IMR-90 (cell line): Measurements from ENCODE around the gene ZDHHC1. TPM values are rescaled to one million over a fixed set of nuclear protein-coding genes. Genes with fewer than 3 reads are reported as not detected.

ENCODE experiments used
- ATAC-seq: fragments of 200-7000 bp; cut with Tn5 transposase; 2 replicates; pipeline ENCODE4 v1.9.1; 2020; ENCODE audit warnings: low read depth, mild to moderate bottlenecking, moderate library complexity
- BruUV-seq: library from RNA; stranded (reverse); fragments of 400-500 nt; replicated peaks from 2 replicates; lab custom pipeline; 2021; lab: Mats Ljungman, UMichigan
- CTCF ChIA-PET: fragments of 300-600 bp; formaldehyde crosslinking; extraction: SDS; loops from one replicate; lab custom pipeline; 2021; ENCODE audit warnings: antibody characterized with exemption; lab: Yijun Ruan, JAX
- POLR2A ChIA-PET: fragments of 300-600 bp; sonication (Branson Sonifier 250); formaldehyde crosslinking; loops from one replicate; lab custom pipeline; 2022; ENCODE audit warnings: antibody characterized with exemption; ENCODE audit not compliant: unreplicated experiment; lab: Charles Lee
- DNase-seq: peaks from one replicate; pipeline ENCODE4 v3.0.0; 2013
- H2AFZ ChIP-seq: replicated peaks from 2 replicates; pipeline ENCODE3; 2013; ENCODE audit warnings: low read length, mild to moderate bottlenecking; ENCODE audit not compliant: poor library complexity
- H2AK5ac ChIP-seq: 2 replicates; pipeline ENCODE4 v1.6.1; 2013; ENCODE audit warnings: low read depth, low read length, inconsistent platforms
- H2AK9ac ChIP-seq: replicated peaks from 2 replicates; pipeline ENCODE3; 2013; ENCODE audit warnings: mild to moderate bottlenecking, low read depth, low read length, moderate library complexity; ENCODE audit not compliant: poor library complexity
- H2BK120ac ChIP-seq: 2 replicates; pipeline ENCODE4 v1.6.1; 2013; ENCODE audit warnings: low read depth, low read length, inconsistent platforms
- H2BK15ac ChIP-seq: 3 replicates; pipeline ENCODE4 v1.6.1; 2013; ENCODE audit warnings: low read depth, low read length, inconsistent platforms
- H2BK20ac ChIP-seq: 2 replicates; pipeline ENCODE4 v1.6.1; 2013; ENCODE audit warnings: low read depth, mild to moderate bottlenecking, inconsistent platforms, low read length, moderate library complexity
- H2BK5ac ChIP-seq: 2 replicates; pipeline ENCODE4 v1.6.1; 2013; ENCODE audit warnings: mild to moderate bottlenecking, low read depth, low read length, inconsistent platforms; ENCODE audit not compliant: poor library complexity, severe bottlenecking
- H3K14ac ChIP-seq: replicated peaks from 2 replicates; pipeline ENCODE4 v1.6.1; 2013; ENCODE audit warnings: low read depth, low read length, inconsistent platforms
- H3K18ac ChIP-seq: 2 replicates; pipeline ENCODE4 v1.6.1; 2013; ENCODE audit warnings: low read depth, low read length, control low read depth
- H3K23ac ChIP-seq: 2 replicates; pipeline ENCODE4 v1.6.1; 2013; ENCODE audit warnings: low read depth, low read length, inconsistent platforms
- H3K27ac ChIP-seq: 2 replicates; pipeline ENCODE4 v1.5.1; 2013; ENCODE audit warnings: mild to moderate bottlenecking, control low read depth, low read length; ENCODE audit not compliant: insufficient read depth
- H3K27me3 ChIP-seq: 2 replicates; pipeline ENCODE4 v1.6.1; 2013; ENCODE audit warnings: low read length; ENCODE audit not compliant: control insufficient read depth, insufficient read depth
- H3K36me3 ChIP-seq: 2 replicates; pipeline ENCODE4 v1.6.1; 2013; ENCODE audit warnings: low read length, mixed read lengths; ENCODE audit not compliant: control insufficient read depth, insufficient read depth
- H3K4ac ChIP-seq: 2 replicates; pipeline ENCODE4 v1.6.1; 2013; ENCODE audit warnings: low read depth, low read length, inconsistent platforms
- H3K4me1 ChIP-seq: 2 replicates; pipeline ENCODE4 v1.6.1; 2013; ENCODE audit warnings: low read length, mixed read lengths; ENCODE audit not compliant: control insufficient read depth, insufficient read depth
- H3K4me2 ChIP-seq: 2 replicates; pipeline ENCODE4 v1.6.1; 2013; ENCODE audit warnings: low read depth, mild to moderate bottlenecking, control low read depth, low read length, moderate library complexity
- H3K4me3 ChIP-seq: 2 replicates; pipeline ENCODE4 v1.5.1; 2013; ENCODE audit warnings: low read depth, mild to moderate bottlenecking, control low read depth, low read length, moderate library complexity; ENCODE audit not compliant: insufficient read depth
- H3K56ac ChIP-seq: 2 replicates; pipeline ENCODE4 v1.6.1; 2013; ENCODE audit warnings: low read length, inconsistent platforms; ENCODE audit not compliant: insufficient read depth; ENCODE audit errors: extremely low read depth
- H3K79me1 ChIP-seq, 2 experiments: 2 replicates each; pipeline ENCODE4 v1.6.1; 2013; ENCODE audit warnings: low read length in 2 of 2, inconsistent platforms in 1 of 2, low read depth in 1 of 2
- H3K9ac ChIP-seq: 2 replicates; pipeline ENCODE4 v1.6.1; 2013; ENCODE audit warnings: low read depth, low read length, control low read depth
- H3K9me1 ChIP-seq: 2 replicates; pipeline ENCODE4 v1.6.1; 2013; ENCODE audit warnings: low read length, inconsistent platforms; ENCODE audit not compliant: insufficient read depth
- H3K9me3 ChIP-seq: 2 replicates; pipeline ENCODE4 v1.6.1; 2013; ENCODE audit warnings: low read length; ENCODE audit not compliant: control insufficient read depth, insufficient read depth
- H4K20me1 ChIP-seq: 2 replicates; pipeline ENCODE4 v1.6.1; 2013; ENCODE audit warnings: low read length, inconsistent platforms; ENCODE audit not compliant: insufficient read depth
- H4K5ac ChIP-seq: 2 replicates; pipeline ENCODE4 v1.6.1; 2013; ENCODE audit warnings: mild to moderate bottlenecking, low read depth, low read length, control low read depth
- H4K8ac ChIP-seq, 2 experiments: 2 replicates each; pipeline ENCODE4 v1.6.1; 2013; ENCODE audit warnings: low read depth in 2 of 2, low read length in 2 of 2, control low read depth in 1 of 2, inconsistent platforms in 1 of 2
- H4K91ac ChIP-seq: 2 replicates; pipeline ENCODE4 v1.6.1; 2013; ENCODE audit warnings: low read depth, low read length, inconsistent platforms; ENCODE audit not compliant: insufficient read depth
- CHD1 ChIP-seq: IDR thresholded peaks from 2 replicates; pipeline ENCODE4 v1.6.1; 2012; ENCODE audit warnings: low read depth, low read length, improper control_type of control experiment
- RAD21 ChIP-seq: IDR thresholded peaks from 2 replicates; pipeline ENCODE4 v1.6.1; 2012; ENCODE audit warnings: low read length, improper control_type of control experiment
- USF2 ChIP-seq: fragments of 150-350 bp; IDR thresholded peaks from 2 replicates; pipeline ENCODE4 v1.6.1; 2017; ENCODE audit warnings: mild to moderate bottlenecking, antibody characterized with exemption, low read length, low read depth
- WGBS, 2 experiments: methylation state at CpG; one replicate each; pipeline versions ENCODE4 v1.1.5 to v1.1.7; 2013; ENCODE audit warnings: missing lambda C conversion rate in 2 of 2; ENCODE audit not compliant: insufficient read length in 1 of 2; ENCODE audit errors: extremely low coverage in 2 of 2; 5-methylcytosine and 5-hydroxymethylcytosine counted together
- dilution Hi-C: fragments of 300-500 bp; cut with HindIII; formaldehyde crosslinking; loops from one replicate; pipeline ENCODE4 v1.14.3; 2018; ENCODE audit warnings: low sequenced_read_pairs; ENCODE audit not compliant: unreplicated experiment
- in situ Hi-C: fragments of 300-500 bp; cut with MboI; formaldehyde crosslinking; loops from 3 replicates; pipeline ENCODE4 v1.14.3; 2019; ENCODE audit warnings: low sequenced_read_pairs, inconsistent platforms, mixed read lengths
- intact Hi-C: fragments of 100-400 bp; cut with micrococcal nuclease; formaldehyde crosslinking; loops from 2 replicates; pipeline ENCODE4 v1.10.0; 2022
- polyA plus RNA-seq, 3 experiments: library from polyadenylated mRNA; depleted of rRNA; stranded (reverse); fragments of >200 nt; gene quantifications; 2 replicates each; pipeline ENCODE4 v1.2.3, GENCODE V29; 2012; ENCODE audit warnings: low replicate concordance in 1 of 3
- total RNA-seq: library from RNA; depleted of rRNA; stranded (reverse); fragments of >200 nt; gene quantifications from 2 replicates; pipeline ENCODE4 v1.2.3, GENCODE V29; 2012

Gene ZDHHC1
- total and polyA plus RNA-seq, 2 of the 4 experiments (the other 2 are of a cell fraction) = 2.0 to 5.9 TPM

GRCh38 chr16:67423015-67423414, 6.7 kb upstream of the ZDHHC1 start:
- ChIA-PET POLR2A (interaction anchor here (0.5 kb wide), 1 partner anchor 26 kb away, joined by 4 read pairs; no protein-coding TSS in a partner anchor), CTCF (no interaction called here)
- intact Hi-C loops (no loop called here), in situ Hi-C loops (no loop called here), dilution Hi-C loops (no loop called here)
- Histone ChIP-seq H2BK5ac (no peak overlapping the region), H3K4me1 (no peaks in the 10 kb centered on the region), H2AFZ (no peak overlapping the region), H3K27me3 (peaks cover 31% of the 10 kb centered on the region), H4K91ac (no peak overlapping the region), H3K79me1 (no peaks in the 10 kb centered on the region), H4K5ac (no peak overlapping the region), H2AK9ac (no peak overlapping the region), H4K20me1 (no peaks in the 10 kb centered on the region), H3K27ac (no peak overlapping the region), H3K9ac (no peak overlapping the region), H2BK20ac (no peak overlapping the region), H3K18ac (no peak overlapping the region), H3K9me3 (no peaks in the 10 kb centered on the region), H4K8ac (no peak overlapping the region), H3K9me1 (no peaks in the 10 kb centered on the region), H2AK5ac (no peak overlapping the region), H3K23ac (no peak overlapping the region), H3K4me3 (no peak overlapping the region), H3K36me3 (no peaks in the 10 kb centered on the region), H3K14ac (no peak overlapping the region), H3K56ac (no peak overlapping the region), H3K4me2 (no peak overlapping the region), H2BK15ac (no peak overlapping the region), H2BK120ac (no peak overlapping the region), H3K4ac (no peak overlapping the region)
- WGBS, 2 experiments = 80% methylated on average over 1 of the region's 5 CpGs; no CpG with 5 or more reads in 1 of the 2 experiments
- ATAC-seq = no peak
- DNase-seq = no peak
- no TSS peak for BruUV-seq
- TF ChIP-seq USF2 (no peak), RAD21 (no peak), CHD1 (no peak)
